ENCODE results near the gene LNX2. TPM values are rescaled to one million over a fixed set of nuclear protein-coding genes. Genes with fewer than 3 reads are reported as not detected.
A peak's percentile ranks its signal among the peaks of the same experiment; 100 is the strongest.

Gene LNX2
- polyA plus RNA-seq, 1 experiment, result 4.6 TPM

- no peaks in the 10 kb centered on the region for H3K27me3 ChIP-seq (ENCODE audit: control insufficient read depth, insufficient read depth, low read length)
- no peak for DNase-seq (ENCODE audit: low read depth)
- TF ChIP-seq CTCF (IDR thresholded peaks at IDR 0.05; ENCODE audit: insufficient read depth, low read depth, low read length), result no peak
- ChIA-PET CTCF (interaction anchor here (0.7 to 1.2 kb wide), 2 partner anchors 13 to 267 kb away, joined by 3 read pairs; no protein-coding TSS in a partner anchor), POLR2A (no interaction called here)
- no peaks in the 10 kb centered on the region; the same call in 1 of the 2 replicates for H3K36me3 ChIP-seq (ENCODE audit: control insufficient read depth, insufficient read depth, low read length)
- H3K4me3 ChIP-seq (ENCODE audit: low read depth, low read length), result no peak overlapping the region
Measured at GRCh38 chr13:27559719-27560118, 60.6 kb downstream of the LNX2 start.

- no peaks in the 10 kb centered on the region for H3K36me3 ChIP-seq (ENCODE audit: control insufficient read depth, insufficient read depth, low read length)
- no peak overlapping the region for H3K4me3 ChIP-seq (ENCODE audit: low read depth, low read length)
- no peak for TF ChIP-seq CTCF (IDR thresholded peaks at IDR 0.05; ENCODE audit: insufficient read depth, low read depth, low read length)
- ChIA-PET CTCF (interaction anchor here (1.0 to 1.3 kb wide), 3 partner anchors 23 to 272 kb away, joined by 3 to 5 read pairs (median 4); no protein-coding TSS in a partner anchor), POLR2A (no interaction called here)
- DNase-seq (ENCODE audit: low read depth), result no peak
- H3K27me3 ChIP-seq (ENCODE audit: control insufficient read depth, insufficient read depth, low read length), result no peaks in the 10 kb centered on the region
Measured at GRCh38 chr13:27556109-27556508, 64.2 kb downstream of the LNX2 start.

DNA sequence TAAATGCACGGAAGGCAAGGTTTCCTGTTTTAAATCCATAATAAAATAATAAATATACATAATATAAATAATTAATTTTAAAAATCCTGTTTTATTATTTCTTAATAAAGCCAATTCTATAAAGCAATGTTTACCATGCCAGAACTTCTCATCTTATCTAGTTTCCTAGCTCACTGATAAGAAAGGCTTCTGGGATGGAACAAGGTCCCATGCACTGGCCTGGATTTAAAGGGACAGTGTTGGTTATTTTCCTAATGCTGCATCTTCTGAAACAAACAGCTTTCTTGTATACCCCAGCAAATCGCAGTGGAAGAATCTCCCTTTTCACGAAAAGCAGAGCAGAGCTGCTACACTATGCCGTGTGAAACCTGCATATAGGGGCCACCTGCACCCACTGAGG lies 68.8 kb downstream of the LNX2 start:
- H3K4me3 ChIP-seq (ENCODE audit: low read depth, low read length), result no peak overlapping the region
- ChIA-PET CTCF (interaction anchor here (0.6 to 1.3 kb wide), 4 partner anchors 9 to 88 kb away, joined by 3 to 4 read pairs (median 3); no protein-coding TSS in a partner anchor), POLR2A (no interaction called here)
- H3K36me3 ChIP-seq (ENCODE audit: control insufficient read depth, insufficient read depth, low read length), result no peaks in the 10 kb centered on the region
- no peak for TF ChIP-seq CTCF (IDR thresholded peaks at IDR 0.05; ENCODE audit: insufficient read depth, low read depth, low read length)
- DNase-seq (ENCODE audit: low read depth), result no peak
- no peaks in the 10 kb centered on the region for H3K27me3 ChIP-seq (ENCODE audit: control insufficient read depth, insufficient read depth, low read length)

DNA sequence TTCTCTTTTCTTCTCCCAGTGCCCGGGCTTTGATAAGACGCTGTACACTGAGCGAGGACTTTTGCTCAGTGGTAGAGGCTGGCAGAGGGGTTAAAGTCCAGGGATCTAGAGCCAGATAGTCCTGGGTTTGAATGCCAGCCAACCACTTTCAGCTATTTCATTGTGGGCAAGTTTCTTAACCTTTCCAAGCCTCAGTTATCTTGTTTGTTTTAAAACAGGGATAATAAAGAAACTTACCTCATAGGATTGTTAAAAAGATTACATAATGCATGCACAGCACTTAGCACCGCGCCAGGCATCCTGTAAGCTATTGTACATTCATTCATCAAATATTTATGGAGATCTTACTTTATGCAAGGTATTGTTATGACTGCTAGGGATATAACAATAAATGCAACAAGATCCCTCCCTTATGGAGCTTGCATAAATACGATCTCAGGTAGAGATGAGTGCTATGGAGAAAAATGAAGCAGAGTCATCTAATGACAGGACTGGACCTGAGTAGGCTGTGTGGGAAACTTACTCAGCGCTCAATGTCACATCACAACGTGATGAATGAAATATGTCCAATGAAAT lies 70.8 kb downstream of the LNX2 start:
- CTCF ChIA-PET, result interaction anchor here (0.6 to 1.7 kb wide), 5 partner anchors 11 to 277 kb away, joined by 3 to 4 read pairs (median 4); no protein-coding TSS in a partner anchor
- Histone ChIP-seq H3K4me3 (ENCODE audit: low read depth, low read length) (no peak overlapping the region), H3K27me3 (ENCODE audit: control insufficient read depth, insufficient read depth, low read length) (no peaks in the 10 kb centered on the region), H3K36me3 (ENCODE audit: control insufficient read depth, insufficient read depth, low read length) (no peaks in the 10 kb centered on the region)
- no peak for TF ChIP-seq CTCF (IDR thresholded peaks at IDR 0.05; ENCODE audit: insufficient read depth, low read depth, low read length)
- POLR2A ChIA-PET, result no interaction called here
- no peak for DNase-seq (ENCODE audit: low read depth)

- POLR2A ChIA-PET, result no interaction called here
- Histone ChIP-seq H3K4me3 (ENCODE audit: low read depth, low read length) (no peak overlapping the region), H3K27me3 (ENCODE audit: control insufficient read depth, insufficient read depth, low read length) (no peaks in the 10 kb centered on the region), H3K36me3 (ENCODE audit: control insufficient read depth, insufficient read depth, low read length) (no peaks in the 10 kb centered on the region)
- peak; percentile 34 for DNase-seq (ENCODE audit: low read depth)
- no peak for TF ChIP-seq CTCF (IDR thresholded peaks at IDR 0.05; ENCODE audit: insufficient read depth, low read depth, low read length)
- CTCF ChIA-PET, result interaction anchor here (0.9 to 13.6 kb wide), 6 partner anchors 9 to 283 kb away, joined by 3 to 166 read pairs (median 8); no protein-coding TSS in a partner anchor
Measured at GRCh38 chr13:27542220-27542619, 78.1 kb downstream of the LNX2 start.

Measured in BJ (cell line).